HEK293T (cell line): ENCODE data around the gene AQP7.

Experiments
- ARNT ChIP-seq: fragments of 450-650 bp; IDR thresholded peaks from 2 replicates; pipeline ENCODE4 v1.6.1; 2017; ENCODE audit warnings: mild to moderate bottlenecking
- HDGF ChIP-seq: fragments of 450-650 bp; IDR thresholded peaks from 2 replicates; pipeline ENCODE4 v1.6.1; 2017; ENCODE audit warnings: antibody characterized with exemption, borderline replicate concordance
- SP1 ChIP-seq: fragments of 450-650 bp; IDR thresholded peaks from 2 replicates; pipeline ENCODE4 v1.6.1; 2017

DNA sequence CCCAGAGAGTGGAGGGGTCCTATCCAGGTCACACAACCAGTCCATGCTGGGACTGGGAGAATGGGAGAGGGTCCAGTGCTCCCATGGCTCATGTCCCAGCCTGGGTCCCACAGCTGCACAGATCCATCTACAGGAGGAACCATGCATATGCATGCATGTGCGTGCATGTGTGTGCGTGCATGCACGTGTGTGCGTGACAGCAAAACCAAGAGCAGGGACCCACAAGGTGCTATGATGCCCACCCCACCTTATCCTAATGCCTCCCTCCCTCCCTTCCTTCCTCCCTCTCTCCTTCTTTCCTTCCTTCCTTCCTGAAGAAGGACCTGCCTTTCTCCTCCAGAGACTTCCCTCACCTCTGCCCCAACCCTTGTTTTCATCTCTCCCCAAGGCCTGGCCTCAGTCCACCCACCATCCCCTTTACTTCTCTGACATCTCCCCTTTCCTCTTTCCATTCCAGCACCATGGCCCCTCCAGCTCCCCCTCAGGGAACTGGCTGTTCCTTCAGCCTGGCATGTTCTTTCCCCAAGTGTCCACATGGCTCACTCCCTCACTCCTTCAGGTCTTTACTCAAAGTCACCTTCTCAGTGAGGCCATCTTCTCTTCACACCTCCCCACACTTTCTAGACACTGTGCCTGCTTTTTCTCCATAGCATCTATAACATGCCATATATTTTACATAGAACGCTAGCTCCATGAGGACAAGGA lies 21.8 kb downstream of the AQP7 start:
- TF ChIP-seq ARNT, result no peak
- TF ChIP-seq SP1, result no peak
- TF ChIP-seq HDGF, result no peak
